ENCODE results near the gene NBPF26.
"Not testable (repeated sequence)": the region's sequence is repeated elsewhere in the genome, so short reads cannot be mapped to it uniquely, and the experiment has no call there.

GRCh38 chr1:120878206-120878605, 154.5 kb downstream of the NBPF26 start:
- TF ChIP-seq CTCF (IDR thresholded peaks at IDR 0.05); ZFX (IDR thresholded peaks at IDR 0.05; ENCODE audit: borderline replicate concordance): not testable (repeated sequence)
